Measurements from ENCODE around the gene PRKG1. TPM values are rescaled to one million over a fixed set of nuclear protein-coding genes. Genes with fewer than 3 reads are reported as not detected.

PRKG1 gene
- total RNA-seq, 1 donor from 2014 or later = 4.6 TPM

GRCh38 chr10:52043811-52044210 lies 969.5 kb downstream of the PRKG1 start:
- peaks cover 12% of the 10 kb centered on the region for H3K4me1 Mint-ChIP-seq (ENCODE audit: low read depth)
- H3K27me3 Mint-ChIP-seq = no peaks in the 10 kb centered on the region
- H3K9me3 Mint-ChIP-seq (ENCODE audit: low read depth) = no peaks in the 10 kb centered on the region
- TF ChIP-seq, protein P1, sequence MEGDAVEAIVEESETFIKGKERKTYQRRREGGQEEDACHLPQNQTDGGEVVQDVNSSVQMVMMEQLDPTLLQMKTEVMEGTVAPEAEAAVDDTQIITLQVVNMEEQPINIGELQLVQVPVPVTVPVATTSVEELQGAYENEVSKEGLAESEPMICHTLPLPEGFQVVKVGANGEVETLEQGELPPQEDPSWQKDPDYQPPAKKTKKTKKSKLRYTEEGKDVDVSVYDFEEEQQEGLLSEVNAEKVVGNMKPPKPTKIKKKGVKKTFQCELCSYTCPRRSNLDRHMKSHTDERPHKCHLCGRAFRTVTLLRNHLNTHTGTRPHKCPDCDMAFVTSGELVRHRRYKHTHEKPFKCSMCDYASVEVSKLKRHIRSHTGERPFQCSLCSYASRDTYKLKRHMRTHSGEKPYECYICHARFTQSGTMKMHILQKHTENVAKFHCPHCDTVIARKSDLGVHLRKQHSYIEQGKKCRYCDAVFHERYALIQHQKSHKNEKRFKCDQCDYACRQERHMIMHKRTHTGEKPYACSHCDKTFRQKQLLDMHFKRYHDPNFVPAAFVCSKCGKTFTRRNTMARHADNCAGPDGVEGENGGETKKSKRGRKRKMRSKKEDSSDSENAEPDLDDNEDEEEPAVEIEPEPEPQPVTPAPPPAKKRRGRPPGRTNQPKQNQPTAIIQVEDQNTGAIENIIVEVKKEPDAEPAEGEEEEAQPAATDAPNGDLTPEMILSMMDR (IDR thresholded peaks at IDR 0.05; ENCODE audit: unreplicated experiment) = no peak
- H3K36me3 Mint-ChIP-seq (ENCODE audit: insufficient read depth) = no peaks in the 10 kb centered on the region
- H3K27ac Mint-ChIP-seq = peak overlapping the region; percentile 12
- no peak overlapping the region for H3K4me3 Mint-ChIP-seq (ENCODE audit: low read depth)
- DNase-seq (ENCODE audit: low spot score, unreplicated experiment) = no peak

DNA sequence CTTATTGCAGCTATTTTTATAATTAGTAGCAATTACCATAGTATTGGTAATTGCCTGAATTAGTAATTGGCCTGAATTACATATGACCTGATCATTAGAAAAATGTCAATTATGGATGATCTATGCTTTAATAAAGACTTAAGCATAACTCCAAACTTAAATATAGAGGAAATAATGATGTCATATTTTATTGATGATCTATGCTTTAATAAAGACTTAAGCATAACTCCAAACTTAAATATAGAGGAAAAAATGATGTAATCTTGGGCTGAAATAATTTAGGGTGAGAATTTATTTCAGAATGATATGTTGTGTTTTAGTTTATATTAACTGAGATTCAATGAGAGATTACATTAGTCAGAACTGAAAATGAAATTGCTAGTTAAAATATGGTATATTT lies 973.8 kb downstream of the PRKG1 start:
- Mint-ChIP-seq H3K27ac (no peak overlapping the region), H3K36me3 (ENCODE audit: insufficient read depth) (no peaks in the 10 kb centered on the region), H3K4me3 (ENCODE audit: low read depth) (no peak overlapping the region), H3K27me3 (no peaks in the 10 kb centered on the region), H3K9me3 (ENCODE audit: low read depth) (no peaks in the 10 kb centered on the region), H3K4me1 (ENCODE audit: low read depth) (peaks cover 15% of the 10 kb centered on the region)
- no peak for DNase-seq (ENCODE audit: low spot score, unreplicated experiment)
- TF ChIP-seq, protein P1 (IDR thresholded peaks at IDR 0.05; ENCODE audit: unreplicated experiment) = no peak

DNA sequence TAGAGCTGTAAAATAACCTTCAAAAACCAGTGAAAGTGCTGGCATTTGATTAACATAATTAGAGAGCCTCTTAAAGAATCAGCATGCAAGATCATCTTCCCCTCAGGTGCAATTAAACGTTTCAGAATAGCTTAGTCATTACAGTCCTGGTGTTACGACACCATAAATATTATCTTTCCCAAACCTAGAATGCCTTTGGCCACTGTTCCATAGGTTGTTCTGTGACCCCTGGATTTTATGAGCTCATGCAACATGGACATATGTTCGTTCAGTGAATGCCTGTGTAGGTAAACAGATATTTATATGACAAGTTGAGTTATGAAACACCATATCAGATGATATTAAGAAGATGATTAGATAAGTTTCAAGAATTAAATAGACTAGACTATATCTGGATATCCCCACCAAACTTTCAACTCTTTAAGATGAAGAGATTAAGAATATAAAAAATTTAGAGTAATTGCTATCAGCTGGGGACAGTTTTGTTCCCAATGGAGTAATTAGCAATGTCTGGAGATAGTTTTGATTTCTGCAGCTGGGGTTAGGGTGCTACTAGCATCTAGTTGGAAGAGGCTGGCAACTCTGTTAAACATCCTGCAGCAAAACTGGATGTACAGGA lies 976.3 kb downstream of the PRKG1 start:
- Mint-ChIP-seq H3K27me3 (no peaks in the 10 kb centered on the region), H3K9me3 (ENCODE audit: low read depth) (no peaks in the 10 kb centered on the region), H3K36me3 (ENCODE audit: insufficient read depth) (no peaks in the 10 kb centered on the region), H3K4me3 (ENCODE audit: low read depth) (no peak overlapping the region), H3K4me1 (ENCODE audit: low read depth) (peaks cover 3% of the 10 kb centered on the region), H3K27ac (no peak overlapping the region)
- TF ChIP-seq, protein P1 (IDR thresholded peaks at IDR 0.05; ENCODE audit: unreplicated experiment) = no peak
- DNase-seq (ENCODE audit: low spot score, unreplicated experiment) = no peak

DNA sequence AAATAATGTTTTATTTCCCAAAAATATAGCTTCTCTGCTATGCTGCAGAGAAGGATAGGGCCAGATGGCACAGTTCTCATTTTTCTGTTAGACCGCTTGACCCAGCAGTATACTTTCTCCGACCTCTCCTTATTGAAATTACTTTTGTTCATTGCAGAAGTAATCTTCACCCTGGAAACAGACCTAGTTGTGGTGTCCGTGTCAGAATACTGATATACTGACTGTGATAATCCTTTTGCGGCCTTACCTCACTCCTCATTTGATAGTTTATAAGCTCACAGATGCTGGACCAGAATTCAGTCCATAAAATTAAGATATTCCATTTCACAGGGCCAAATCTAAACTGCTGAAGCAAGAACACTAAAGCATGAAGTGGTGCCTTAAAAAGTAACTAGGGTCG lies 979.2 kb downstream of the PRKG1 start:
- Mint-ChIP-seq H3K4me1 (ENCODE audit: low read depth) (peaks cover 3% of the 10 kb centered on the region), H3K4me3 (ENCODE audit: low read depth) (no peak overlapping the region), H3K36me3 (ENCODE audit: insufficient read depth) (no peaks in the 10 kb centered on the region), H3K27me3 (no peaks in the 10 kb centered on the region), H3K27ac (no peak overlapping the region), H3K9me3 (ENCODE audit: low read depth) (no peaks in the 10 kb centered on the region)
- TF ChIP-seq, protein P1 (IDR thresholded peaks at IDR 0.05; ENCODE audit: unreplicated experiment) = no peak
- DNase-seq (ENCODE audit: low spot score, unreplicated experiment) = no peak

GRCh38 chr10:52056291-52056690 lies 982.0 kb downstream of the PRKG1 start:
- TF ChIP-seq, protein P1 (IDR thresholded peaks at IDR 0.05; ENCODE audit: unreplicated experiment) = no peak
- no peaks in the 10 kb centered on the region for H3K9me3 Mint-ChIP-seq (ENCODE audit: low read depth)

More at GRCh38 chr10:52056291-52056690, 982.0 kb downstream of the PRKG1 start:
- no peak overlapping the region for H3K27ac Mint-ChIP-seq
- no peak for DNase-seq (ENCODE audit: low spot score, unreplicated experiment)
- H3K27me3 Mint-ChIP-seq = no peaks in the 10 kb centered on the region
- H3K4me3 Mint-ChIP-seq (ENCODE audit: low read depth) = no peak overlapping the region
- no peaks in the 10 kb centered on the region for H3K36me3 Mint-ChIP-seq (ENCODE audit: insufficient read depth)
- no peaks in the 10 kb centered on the region for H3K4me1 Mint-ChIP-seq (ENCODE audit: low read depth)

Data from progenitor cell of endocrine pancreas (in vitro differentiated cells).